GM18873 (cell line): ENCODE data around the gene SLC52A3.

Source experiments
- ATAC-seq: cut with Tn5 transposase; IDR thresholded peaks from one replicate; pipeline ENCODE4 v1.9.1; 2021; ENCODE audit warnings: mild to moderate bottlenecking, moderate library complexity, moderate number of reproducible peaks; ENCODE audit not compliant: unreplicated experiment, low FRiP score

The SLC52A3 gene

DNA sequence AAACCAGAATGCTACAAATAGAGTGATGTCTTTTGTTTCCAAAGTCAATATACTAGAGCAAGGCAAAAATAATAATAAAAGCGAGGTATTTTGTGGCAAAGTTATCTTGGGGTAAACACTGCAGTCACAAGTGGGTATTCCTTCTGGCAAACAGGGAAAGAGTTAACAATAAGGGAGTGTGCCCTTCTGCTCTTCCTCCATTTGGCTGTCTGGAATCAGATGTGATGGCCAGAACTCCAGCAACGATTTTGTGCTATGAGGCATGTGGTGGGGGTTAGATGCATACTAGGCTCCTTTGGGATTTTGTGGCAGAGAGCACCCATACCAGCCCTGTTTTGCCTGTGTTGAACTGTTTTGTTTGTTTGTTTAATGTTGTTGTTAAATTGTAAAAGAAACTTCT lies 2.4 kb upstream of the SLC52A3 start:
- ATAC-seq = no peak

- ATAC-seq = no peak
Measured at GRCh38 chr20:766906-767305, 1.4 kb downstream of the SLC52A3 start.

DNA sequence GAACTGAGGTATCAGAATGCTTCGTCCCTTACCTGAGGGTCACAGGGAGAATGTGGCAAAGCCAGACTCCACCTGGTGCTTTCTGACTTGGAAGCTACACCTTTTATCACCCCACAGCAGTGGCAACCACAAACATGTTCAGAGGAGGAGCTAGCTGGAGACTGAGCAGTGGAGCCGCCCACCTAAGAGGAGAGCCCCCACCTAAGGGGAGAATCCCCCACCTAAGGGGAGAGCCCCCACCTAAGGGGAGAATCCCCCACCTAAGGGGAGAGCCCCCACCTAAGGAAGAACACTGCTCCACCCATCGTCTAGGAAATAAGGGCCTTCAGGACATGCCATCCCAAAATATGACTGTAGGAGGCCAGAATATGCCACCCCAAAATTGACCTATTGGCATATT lies 4.0 kb downstream of the SLC52A3 start:
- no peak for ATAC-seq

- ATAC-seq = no peak
Measured at GRCh38 chr20:761418-762381, 6.6 kb downstream of the SLC52A3 start.

DNA sequence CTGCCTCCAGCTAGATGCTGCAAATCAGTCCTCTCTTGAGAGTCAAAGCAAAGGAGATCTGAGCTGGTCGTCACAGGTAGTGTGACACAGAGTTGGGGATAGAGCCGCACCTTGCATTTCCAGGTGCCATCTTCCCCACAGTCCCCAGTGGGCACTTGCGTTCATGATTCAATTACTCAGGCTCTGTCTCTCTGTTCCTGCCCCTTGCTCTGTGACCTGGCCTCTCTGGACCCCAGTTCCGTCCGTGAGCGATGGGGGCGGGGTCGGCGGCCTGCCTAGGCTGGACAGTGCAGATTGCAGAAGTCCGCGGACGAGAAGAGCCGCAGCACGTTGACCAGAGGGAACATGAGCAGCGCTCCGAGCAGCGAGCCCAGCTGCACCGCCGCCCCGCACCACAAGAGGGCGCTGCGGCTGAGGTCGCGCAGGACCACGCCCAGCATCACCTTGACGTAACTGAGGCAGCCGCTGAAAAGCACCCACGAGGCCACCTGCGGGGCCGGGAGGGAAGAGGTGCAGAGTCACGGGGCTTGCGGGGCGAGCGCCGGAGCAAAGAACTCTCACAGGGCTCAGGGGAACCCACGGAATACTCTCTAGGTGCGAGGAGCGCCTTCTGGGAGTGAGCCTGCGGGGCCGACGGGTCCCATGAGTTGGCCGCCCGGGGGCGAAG lies 7.4 kb downstream of the SLC52A3 start:
- ATAC-seq = no peak

DNA sequence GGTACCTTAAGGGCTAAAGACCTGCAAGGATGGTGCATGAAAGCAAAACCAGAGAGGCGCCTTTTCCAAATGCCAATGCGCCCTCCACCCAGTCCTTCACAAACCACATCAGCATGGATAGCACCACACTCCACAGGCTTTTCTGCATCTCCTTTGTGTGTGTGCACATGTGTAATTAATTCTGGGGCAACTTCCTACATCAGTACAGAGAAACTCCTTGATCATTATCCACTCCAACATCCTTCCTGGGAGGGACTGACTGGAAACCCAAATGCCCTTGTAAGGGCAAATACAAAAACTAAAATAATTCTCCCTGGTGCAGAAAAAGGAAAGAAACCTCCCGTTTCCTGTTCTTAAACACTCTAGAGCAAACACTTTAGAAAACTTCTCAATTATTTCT lies 10.8 kb downstream of the SLC52A3 start:
- ATAC-seq = no peak

GRCh38 chr20:755941-756340 lies 12.4 kb downstream of the SLC52A3 start:
- no peak for ATAC-seq

- ATAC-seq = no peak
Measured at GRCh38 chr20:754904-755303, 13.4 kb downstream of the SLC52A3 start.

GRCh38 chr20:753897-754635 lies 14.2 kb downstream of the SLC52A3 start:
- no peak for ATAC-seq

- ATAC-seq = no peak
Measured at GRCh38 chr20:753136-753535, 15.2 kb downstream of the SLC52A3 start.

GRCh38 chr20:752291-752690 lies 16.0 kb downstream of the SLC52A3 start:
- ATAC-seq = no peak

GRCh38 chr20:751761-752160 lies 16.5 kb downstream of the SLC52A3 start:
- no peak for ATAC-seq

DNA sequence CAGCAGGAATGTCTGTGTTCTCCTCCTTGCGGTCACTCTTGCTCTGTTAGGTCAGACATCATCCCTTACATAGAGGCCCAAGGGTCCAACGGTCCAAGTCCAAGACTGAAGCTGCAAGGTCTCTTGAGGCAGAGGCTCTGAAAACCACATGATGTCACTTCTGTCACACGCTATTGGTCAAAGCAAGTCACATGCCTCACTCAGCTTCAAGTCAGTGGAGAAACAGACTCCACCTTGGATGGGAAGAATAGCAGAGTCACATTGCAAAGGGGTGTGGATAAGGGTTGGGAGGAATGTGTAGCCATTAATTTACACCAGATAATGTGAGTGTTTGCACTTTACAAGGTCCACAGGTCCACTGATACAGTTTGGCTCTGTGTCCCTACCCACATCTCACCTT lies 17.5 kb downstream of the SLC52A3 start:
- no peak for ATAC-seq

GRCh38 chr20:745683-746301 lies 22.5 kb downstream of the SLC52A3 start:
- no peak for ATAC-seq

GRCh38 chr20:742156-742555 lies 26.1 kb downstream of the SLC52A3 start:
- no peak for ATAC-seq

- ATAC-seq = no peak
Measured at GRCh38 chr20:741620-742019, 26.7 kb downstream of the SLC52A3 start.

GRCh38 chr20:740162-740561 lies 28.1 kb downstream of the SLC52A3 start:
- no peak for ATAC-seq

DNA sequence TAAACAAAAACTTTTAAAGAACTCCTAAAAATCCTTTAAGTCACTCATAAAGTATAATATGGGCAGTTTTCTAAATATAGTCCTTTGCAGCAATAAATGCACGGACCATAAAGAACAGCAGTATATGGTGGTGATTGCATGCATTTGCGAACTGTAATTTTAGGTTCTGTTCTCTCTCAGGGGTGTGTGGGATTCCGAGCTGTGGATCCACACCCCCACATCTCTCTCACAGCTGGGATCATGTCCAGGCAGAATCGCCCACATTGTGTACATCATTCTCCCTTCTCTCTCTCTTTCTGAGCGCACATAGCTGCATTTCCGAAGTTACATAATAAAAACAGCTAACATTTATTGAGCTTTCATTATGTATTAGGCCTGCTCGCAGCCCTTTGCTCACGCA lies 28.6 kb downstream of the SLC52A3 start:
- no peak for ATAC-seq

DNA sequence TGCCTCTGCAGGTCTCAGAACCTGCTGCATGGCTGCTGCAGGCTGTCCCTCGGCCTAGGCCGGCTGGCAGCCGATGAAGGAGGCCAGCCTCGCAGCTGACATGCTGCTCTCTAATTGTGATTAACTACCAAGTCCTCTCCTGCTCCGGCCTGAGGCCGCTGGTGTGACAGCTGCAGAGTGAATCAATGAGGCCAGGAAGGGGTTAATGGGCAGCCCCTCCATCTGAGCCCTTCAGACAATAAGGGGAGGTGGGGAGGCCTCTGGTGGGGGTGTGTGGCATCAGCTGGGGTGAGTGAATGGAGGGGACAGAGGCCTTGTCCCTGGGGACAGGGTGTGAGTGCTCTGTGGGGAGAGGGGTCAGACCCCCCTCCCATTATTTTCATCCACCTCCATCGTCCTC lies 34.4 kb downstream of the SLC52A3 start:
- no peak for ATAC-seq

DNA sequence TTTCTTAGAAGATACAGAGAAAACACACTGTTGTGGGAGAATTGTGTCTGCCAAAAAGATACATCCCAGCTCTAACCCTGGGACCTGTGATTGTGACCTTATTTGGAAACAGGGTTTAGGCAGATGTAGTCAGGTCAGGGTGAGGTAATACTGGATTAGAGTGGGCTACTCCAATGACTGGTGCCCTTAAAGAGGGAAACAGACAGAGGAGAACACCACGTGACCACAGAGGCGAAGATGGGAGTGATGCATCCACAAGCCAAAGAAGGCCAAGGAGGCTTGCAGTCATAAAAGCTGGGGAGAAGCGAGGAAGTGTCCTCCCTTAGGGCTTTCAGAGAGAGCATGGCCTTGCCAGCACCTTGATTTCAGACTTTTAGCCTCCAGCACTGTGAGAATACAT lies 35.6 kb downstream of the SLC52A3 start:
- no peak for ATAC-seq
